CD4-positive, alpha-beta T cell treated with Interferon alpha-2 for 1 hour (primary cell): ENCODE data around the gene CCS.
"Not testable (repeated sequence)": the region's sequence is repeated elsewhere in the genome, so short reads cannot be mapped to it uniquely, and the experiment has no call there.

ENCODE experiments used
- DNase-seq, 2 donors: peaks; one replicate each; pipeline ENCODE4 v3.0.0-alpha.2; 2020 to 2022

Gene CCS

GRCh38 chr11:66592457-66593302, at the start of gene CCS, which contains the start of gene CCDC87:
CCS (plus strand) TSS chr11:66593185; CDS start chr11:66593262, 77 bp downstream.
CCDC87 (minus strand) TSS chr11:66593063; CDS start chr11:66593015, 48 bp downstream.
- DNase-seq, result peak; percentile 99

- DNase-seq, result peak; percentile 76 to 82
Measured at GRCh38 chr11:66543263-66544107, 49.5 kb upstream of the CCS start.

- DNase-seq, result not testable (repeated sequence)
Measured at GRCh38 chr11:66544952-66545351, 48.0 kb upstream of the CCS start.

- peak; percentile 89 to 91 for DNase-seq
Measured at GRCh38 chr11:66545701-66546367, 47.2 kb upstream of the CCS start, which contains the start of gene ZDHHC24. ZDHHC24 (minus strand) TSS chr11:66546048; CDS start chr11:66546003, 45 bp downstream.

GRCh38 chr11:66546368-66546965, 46.5 kb upstream of the CCS start, which contains the start of gene ACTN3:
ACTN3 (plus strand) TSS chr11:66546903; CDS start chr11:66546938, 35 bp downstream.
- peak in 1 of 2 donors; percentile 19 for DNase-seq

GRCh38 chr11:66546966-66547661, 45.9 kb upstream of the CCS start:
- no peak for DNase-seq

GRCh38 chr11:66547662-66548009, 45.3 kb upstream of the CCS start:
- DNase-seq, result no peak

- no peak for DNase-seq
Measured at GRCh38 chr11:66548041-66548440, 44.9 kb upstream of the CCS start.

GRCh38 chr11:66548774-66549630, 44.0 kb upstream of the CCS start:
- no peak for DNase-seq

- DNase-seq, result no peak
Measured at GRCh38 chr11:66549696-66550095, 43.3 kb upstream of the CCS start.

GRCh38 chr11:66550887-66551286, 42.1 kb upstream of the CCS start:
- no peak for DNase-seq

- no peak for DNase-seq
Measured at GRCh38 chr11:66554602-66555001, 38.4 kb upstream of the CCS start.

GRCh38 chr11:66555416-66555815, 37.6 kb upstream of the CCS start:
- no peak for DNase-seq

GRCh38 chr11:66556086-66556485, 36.9 kb upstream of the CCS start:
- no peak for DNase-seq

- DNase-seq, result no peak
Measured at GRCh38 chr11:66557733-66558326, 35.2 kb upstream of the CCS start.

- DNase-seq, result peak; percentile 26 to 52
Measured at GRCh38 chr11:66559142-66559865, 33.7 kb upstream of the CCS start.

- DNase-seq, result no peak
Measured at GRCh38 chr11:66559866-66560676, 32.9 kb upstream of the CCS start.

GRCh38 chr11:66561178-66561974, 31.6 kb upstream of the CCS start:
- DNase-seq, result no peak
